ENCODE measurements around the gene BRIX1.
"Not testable (repeated sequence)": the region's sequence is repeated elsewhere in the genome, so short reads cannot be mapped to it uniquely, and the experiment has no call there.

- not testable (repeated sequence) for TF ChIP-seq CTCF (optimal IDR thresholded peaks at IDR 0.05 in 1 of 3, IDR thresholded peaks at IDR 0.05 in 1 of 3, conservative IDR thresholded peaks at IDR 0.05 in 1 of 3; ENCODE audit: extremely low read depth in 1 of 3, insufficient read depth in 2 of 3, low read length in 3 of 3); EZH2 (IDR thresholded peaks at IDR 0.05; ENCODE audit: low read length)
These were observed 56.1 kb downstream of the BRIX1 start for GRCh38 chr5:34971655-34972054.

Measured in keratinocyte (primary cell).